ENCODE measurements around the gene MPDZ. TPM values are rescaled to one million over a fixed set of nuclear protein-coding genes. Genes with fewer than 3 reads are reported as not detected.

Gene MPDZ
- total RNA-seq, 1 experiment from 2014 or later, result not detected

DNA sequence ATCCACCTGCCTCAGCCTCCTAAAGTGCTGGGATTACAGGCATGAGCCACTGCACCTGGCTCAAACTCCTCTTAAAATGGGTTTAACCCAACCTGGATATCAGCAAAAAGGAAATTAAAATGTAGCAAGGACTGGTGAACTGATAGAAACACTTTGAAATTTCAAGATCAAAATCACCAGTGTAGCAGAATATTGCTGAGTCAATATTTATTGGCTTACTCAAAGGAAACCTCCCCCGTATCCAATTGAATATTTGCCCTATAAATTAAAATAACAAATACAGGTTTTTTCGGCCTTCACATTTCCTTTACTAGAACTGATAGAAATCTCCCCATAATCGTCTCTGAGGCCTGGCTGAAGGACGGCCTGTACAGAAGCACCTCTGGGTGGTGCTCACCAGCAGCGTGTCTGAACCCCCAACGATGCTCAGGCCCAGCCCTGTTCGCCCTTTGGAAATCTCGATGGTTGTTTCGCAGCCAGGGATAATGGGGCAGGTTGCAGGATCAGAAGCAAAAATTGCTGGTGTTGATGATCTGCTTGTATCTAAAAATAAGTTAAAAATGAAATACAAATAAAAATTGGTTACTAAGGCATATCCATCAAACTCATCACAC, 156.6 kb downstream of the MPDZ start:
- H3K79me2 ChIP-seq (ENCODE audit: low read length), result no peaks in the 10 kb centered on the region
- H4K20me1 ChIP-seq (ENCODE audit: insufficient read depth, low read depth, low read length), result no peaks in the 10 kb centered on the region
- no peak overlapping the region for H3K27ac ChIP-seq (ENCODE audit: low read length)
- DNase-seq, result no peak
- no peak overlapping the region for H2AFZ ChIP-seq (ENCODE audit: low read length)
- H3K4me1 ChIP-seq (ENCODE audit: low read length), result no peaks in the 10 kb centered on the region
- no peaks in the 10 kb centered on the region for H3K9me3 ChIP-seq (ENCODE audit: low read length)
- no peak overlapping the region for H3K4me3 ChIP-seq (ENCODE audit: low read length)
- H3K9ac ChIP-seq (ENCODE audit: low read length), result no peak overlapping the region
- H3K36me3 ChIP-seq (ENCODE audit: insufficient read depth, low read length), result no peaks in the 10 kb centered on the region
- no peak overlapping the region for H3K4me2 ChIP-seq (ENCODE audit: low read depth, low read length, poor library complexity, severe bottlenecking)
- H3K9me2 ChIP-seq (replicated peaks; ENCODE audit: insufficient read depth, low read length), result no peaks in the 10 kb centered on the region
- H3K27me3 ChIP-seq (ENCODE audit: low read length), result no peaks in the 10 kb centered on the region

- no peak overlapping the region for H3K4me2 ChIP-seq (ENCODE audit: low read depth, low read length, poor library complexity, severe bottlenecking)
- no peaks in the 10 kb centered on the region for H3K36me3 ChIP-seq (ENCODE audit: insufficient read depth, low read length)
- H3K9me2 ChIP-seq (replicated peaks; ENCODE audit: insufficient read depth, low read length), result no peaks in the 10 kb centered on the region
- no peaks in the 10 kb centered on the region for H4K20me1 ChIP-seq (ENCODE audit: insufficient read depth, low read depth, low read length)
- H3K27me3 ChIP-seq (ENCODE audit: low read length), result no peaks in the 10 kb centered on the region
- no peaks in the 10 kb centered on the region for H3K79me2 ChIP-seq (ENCODE audit: low read length)
- no peaks in the 10 kb centered on the region for H3K9me3 ChIP-seq (ENCODE audit: low read length)
- no peak overlapping the region for H3K4me3 ChIP-seq (ENCODE audit: low read length)
- no peak overlapping the region for H3K27ac ChIP-seq (ENCODE audit: low read length)
- H3K9ac ChIP-seq (ENCODE audit: low read length), result no peak overlapping the region
- DNase-seq, result no peak
- H2AFZ ChIP-seq (ENCODE audit: low read length), result no peak overlapping the region
- H3K4me1 ChIP-seq (ENCODE audit: low read length), result no peaks in the 10 kb centered on the region
Observed at GRCh38 chr9:13118313-13118712, 161.2 kb downstream of the MPDZ start.

DNA sequence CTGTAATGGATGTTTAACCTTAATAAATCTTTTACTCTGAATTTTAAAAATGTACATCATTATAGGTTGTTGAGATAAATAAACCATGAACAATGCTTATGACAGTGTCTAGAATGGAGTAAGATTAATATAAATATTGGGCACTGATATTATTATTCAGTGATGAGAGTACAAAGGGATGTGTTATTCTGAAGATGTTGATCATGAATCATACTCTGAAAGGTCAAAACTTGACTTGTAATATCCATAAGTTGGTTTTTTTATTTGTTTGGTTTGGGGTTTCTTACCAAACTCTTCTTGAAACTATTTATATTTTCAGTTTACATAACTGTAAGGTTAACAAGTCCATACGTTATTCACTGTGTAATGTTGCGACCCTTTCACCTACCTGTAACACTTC, 163.2 kb downstream of the MPDZ start:
- Histone ChIP-seq H3K79me2 (ENCODE audit: low read length) (no peaks in the 10 kb centered on the region), H4K20me1 (ENCODE audit: insufficient read depth, low read depth, low read length) (no peaks in the 10 kb centered on the region), H2AFZ (ENCODE audit: low read length) (no peak overlapping the region), H3K27me3 (ENCODE audit: low read length) (no peaks in the 10 kb centered on the region), H3K4me3 (ENCODE audit: low read length) (no peak overlapping the region), H3K4me1 (ENCODE audit: low read length) (no peaks in the 10 kb centered on the region), H3K9ac (ENCODE audit: low read length) (no peak overlapping the region), H3K27ac (ENCODE audit: low read length) (no peak overlapping the region), H3K4me2 (ENCODE audit: low read depth, low read length, poor library complexity, severe bottlenecking) (no peak overlapping the region), H3K9me2 (replicated peaks; ENCODE audit: insufficient read depth, low read length) (no peaks in the 10 kb centered on the region), H3K9me3 (ENCODE audit: low read length) (no peaks in the 10 kb centered on the region), H3K36me3 (ENCODE audit: insufficient read depth, low read length) (no peaks in the 10 kb centered on the region)
- no peak for DNase-seq

- DNase-seq, result no peak
- Histone ChIP-seq H3K4me3 (ENCODE audit: low read length) (no peak overlapping the region), H3K9ac (ENCODE audit: low read length) (no peak overlapping the region), H3K36me3 (ENCODE audit: insufficient read depth, low read length) (no peaks in the 10 kb centered on the region), H3K4me1 (ENCODE audit: low read length) (no peaks in the 10 kb centered on the region), H3K9me3 (ENCODE audit: low read length) (no peaks in the 10 kb centered on the region), H3K27ac (ENCODE audit: low read length) (no peak overlapping the region), H3K27me3 (ENCODE audit: low read length) (no peaks in the 10 kb centered on the region), H4K20me1 (ENCODE audit: insufficient read depth, low read depth, low read length) (no peaks in the 10 kb centered on the region), H3K4me2 (ENCODE audit: low read depth, low read length, poor library complexity, severe bottlenecking) (no peak overlapping the region), H3K79me2 (ENCODE audit: low read length) (no peaks in the 10 kb centered on the region), H2AFZ (ENCODE audit: low read length) (no peak overlapping the region), H3K9me2 (replicated peaks; ENCODE audit: insufficient read depth, low read length) (no peaks in the 10 kb centered on the region)
Observed at GRCh38 chr9:13113751-13114150, 165.7 kb downstream of the MPDZ start.

GRCh38 chr9:13113216-13113615, 166.3 kb downstream of the MPDZ start:
- no peak for DNase-seq
- no peaks in the 10 kb centered on the region for H3K27me3 ChIP-seq (ENCODE audit: low read length)

GRCh38 chr9:13111778-13112177, 167.7 kb downstream of the MPDZ start:
- Histone ChIP-seq H3K27me3 (ENCODE audit: low read length) (no peaks in the 10 kb centered on the region), H3K9ac (ENCODE audit: low read length) (no peak overlapping the region), H3K4me3 (ENCODE audit: low read length) (no peak overlapping the region), H4K20me1 (ENCODE audit: insufficient read depth, low read depth, low read length) (no peaks in the 10 kb centered on the region), H3K9me3 (ENCODE audit: low read length) (no peaks in the 10 kb centered on the region), H2AFZ (ENCODE audit: low read length) (no peak overlapping the region), H3K79me2 (ENCODE audit: low read length) (no peaks in the 10 kb centered on the region), H3K4me2 (ENCODE audit: low read depth, low read length, poor library complexity, severe bottlenecking) (no peak overlapping the region), H3K4me1 (ENCODE audit: low read length) (no peaks in the 10 kb centered on the region), H3K27ac (ENCODE audit: low read length) (no peak overlapping the region), H3K36me3 (ENCODE audit: insufficient read depth, low read length) (no peaks in the 10 kb centered on the region), H3K9me2 (replicated peaks; ENCODE audit: insufficient read depth, low read length) (no peaks in the 10 kb centered on the region)
- DNase-seq, result no peak

More at GRCh38 chr9:13113216-13113615, 166.3 kb downstream of the MPDZ start:
- Histone ChIP-seq H3K79me2 (ENCODE audit: low read length) (no peaks in the 10 kb centered on the region), H3K27ac (ENCODE audit: low read length) (no peak overlapping the region), H2AFZ (ENCODE audit: low read length) (no peak overlapping the region), H4K20me1 (ENCODE audit: insufficient read depth, low read depth, low read length) (no peaks in the 10 kb centered on the region), H3K9me2 (replicated peaks; ENCODE audit: insufficient read depth, low read length) (no peaks in the 10 kb centered on the region), H3K4me3 (ENCODE audit: low read length) (no peak overlapping the region), H3K9ac (ENCODE audit: low read length) (no peak overlapping the region), H3K36me3 (ENCODE audit: insufficient read depth, low read length) (no peaks in the 10 kb centered on the region), H3K9me3 (ENCODE audit: low read length) (no peaks in the 10 kb centered on the region), H3K4me1 (ENCODE audit: low read length) (no peaks in the 10 kb centered on the region), H3K4me2 (ENCODE audit: low read depth, low read length, poor library complexity, severe bottlenecking) (no peak overlapping the region)

DNA sequence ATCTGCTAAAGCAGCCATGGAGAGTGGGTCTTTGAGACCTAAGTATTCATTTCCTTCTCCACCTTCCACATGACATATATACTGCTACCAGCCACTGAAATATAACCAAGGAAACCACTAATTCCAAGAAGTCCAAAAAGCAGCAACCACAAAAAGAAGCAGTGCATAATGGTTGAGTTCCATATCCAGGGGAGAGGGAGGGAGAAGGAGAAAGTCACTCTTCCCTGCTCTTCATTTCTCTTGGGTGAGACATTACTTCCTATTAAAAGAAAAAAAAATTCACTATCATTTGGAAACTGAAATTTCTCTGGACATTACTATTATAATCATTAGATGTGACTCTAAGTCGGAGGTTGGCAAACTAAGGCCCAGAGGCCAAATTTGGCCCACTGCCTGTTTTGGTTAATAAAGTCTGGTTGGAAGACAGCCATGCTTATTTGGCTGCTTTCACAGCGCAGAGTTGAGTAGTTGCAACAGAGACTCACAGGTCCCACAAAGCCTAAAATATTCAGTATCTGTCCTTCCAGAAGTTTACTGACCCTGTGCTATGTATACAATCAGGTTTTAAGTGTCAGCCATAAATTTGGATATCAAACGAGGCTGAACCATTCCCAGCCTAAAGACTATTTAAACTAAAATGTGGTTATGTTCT, 168.6 kb downstream of the MPDZ start:
- no peaks in the 10 kb centered on the region for H3K4me1 ChIP-seq (ENCODE audit: low read length)
- no peak overlapping the region for H3K4me2 ChIP-seq (ENCODE audit: low read depth, low read length, poor library complexity, severe bottlenecking)
- no peaks in the 10 kb centered on the region for H3K9me3 ChIP-seq (ENCODE audit: low read length)
- H3K79me2 ChIP-seq (ENCODE audit: low read length), result no peaks in the 10 kb centered on the region
- no peak overlapping the region for H3K9ac ChIP-seq (ENCODE audit: low read length)
- H3K36me3 ChIP-seq (ENCODE audit: insufficient read depth, low read length), result no peaks in the 10 kb centered on the region
- H3K4me3 ChIP-seq (ENCODE audit: low read length), result no peak overlapping the region
- no peak overlapping the region for H2AFZ ChIP-seq (ENCODE audit: low read length)
- no peaks in the 10 kb centered on the region for H4K20me1 ChIP-seq (ENCODE audit: insufficient read depth, low read depth, low read length)
- no peaks in the 10 kb centered on the region for H3K27me3 ChIP-seq (ENCODE audit: low read length)
- H3K9me2 ChIP-seq (replicated peaks; ENCODE audit: insufficient read depth, low read length), result no peaks in the 10 kb centered on the region
- no peak overlapping the region for H3K27ac ChIP-seq (ENCODE audit: low read length)
- DNase-seq, result no peak

DNA sequence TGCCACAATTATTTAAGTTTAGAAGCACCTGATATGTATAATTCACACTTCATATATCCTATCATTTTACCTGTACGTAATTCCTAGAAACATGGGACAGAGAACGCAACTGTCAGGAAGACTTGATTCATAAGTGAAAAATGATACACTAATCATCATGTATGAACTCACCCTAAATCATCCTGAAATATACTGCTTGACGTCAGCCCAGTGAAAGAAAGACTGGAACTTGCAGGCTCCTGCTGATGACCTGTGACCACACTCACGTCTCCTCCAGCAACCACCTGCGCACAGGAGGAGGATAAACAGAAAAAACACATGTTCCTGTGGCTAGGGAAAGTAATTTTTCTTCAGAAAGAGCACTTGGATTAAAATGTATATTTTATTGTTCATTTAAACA, 169.7 kb downstream of the MPDZ start:
- no peaks in the 10 kb centered on the region for H3K9me3 ChIP-seq (ENCODE audit: low read length)
- DNase-seq, result no peak
- no peak overlapping the region for H3K27ac ChIP-seq (ENCODE audit: low read length)
- no peak overlapping the region for H2AFZ ChIP-seq (ENCODE audit: low read length)
- H3K4me3 ChIP-seq (ENCODE audit: low read length), result no peak overlapping the region
- no peak overlapping the region for H3K9ac ChIP-seq (ENCODE audit: low read length)
- no peaks in the 10 kb centered on the region for H4K20me1 ChIP-seq (ENCODE audit: insufficient read depth, low read depth, low read length)
- no peaks in the 10 kb centered on the region for H3K27me3 ChIP-seq (ENCODE audit: low read length)
- no peaks in the 10 kb centered on the region for H3K79me2 ChIP-seq (ENCODE audit: low read length)
- H3K36me3 ChIP-seq (ENCODE audit: insufficient read depth, low read length), result no peaks in the 10 kb centered on the region
- no peaks in the 10 kb centered on the region for H3K4me1 ChIP-seq (ENCODE audit: low read length)
- H3K4me2 ChIP-seq (ENCODE audit: low read depth, low read length, poor library complexity, severe bottlenecking), result no peak overlapping the region
- H3K9me2 ChIP-seq (replicated peaks; ENCODE audit: insufficient read depth, low read length), result no peaks in the 10 kb centered on the region

All from Karpas-422 (cell line).